Measurements from ENCODE around the gene ZNF532.
"Not testable (repeated sequence)": the region's sequence is repeated elsewhere in the genome, so short reads cannot be mapped to it uniquely, and the experiment has no call there.

Gene ZNF532

DNA sequence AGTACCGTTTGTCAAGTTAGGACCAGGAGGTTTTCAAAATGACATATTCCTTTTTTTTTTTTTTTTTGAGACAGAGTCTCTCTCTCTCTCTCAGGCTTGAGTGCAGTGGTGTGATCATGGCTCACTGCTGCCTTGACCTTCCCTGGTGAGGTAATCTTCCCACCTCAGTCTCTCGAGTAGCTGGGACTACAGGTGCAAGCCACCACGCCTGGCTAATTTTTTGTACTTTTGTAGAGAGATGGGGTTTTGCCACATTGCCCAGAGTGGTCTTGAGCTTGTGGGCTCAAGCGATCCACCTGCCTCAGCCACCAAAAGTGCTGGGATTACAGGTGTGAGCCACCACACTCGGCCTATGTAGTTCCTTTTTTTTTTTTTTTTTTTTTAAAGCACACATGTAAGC is 147.1 kb downstream of the ZNF532 start:
- no peak for FAIRE-seq

DNA sequence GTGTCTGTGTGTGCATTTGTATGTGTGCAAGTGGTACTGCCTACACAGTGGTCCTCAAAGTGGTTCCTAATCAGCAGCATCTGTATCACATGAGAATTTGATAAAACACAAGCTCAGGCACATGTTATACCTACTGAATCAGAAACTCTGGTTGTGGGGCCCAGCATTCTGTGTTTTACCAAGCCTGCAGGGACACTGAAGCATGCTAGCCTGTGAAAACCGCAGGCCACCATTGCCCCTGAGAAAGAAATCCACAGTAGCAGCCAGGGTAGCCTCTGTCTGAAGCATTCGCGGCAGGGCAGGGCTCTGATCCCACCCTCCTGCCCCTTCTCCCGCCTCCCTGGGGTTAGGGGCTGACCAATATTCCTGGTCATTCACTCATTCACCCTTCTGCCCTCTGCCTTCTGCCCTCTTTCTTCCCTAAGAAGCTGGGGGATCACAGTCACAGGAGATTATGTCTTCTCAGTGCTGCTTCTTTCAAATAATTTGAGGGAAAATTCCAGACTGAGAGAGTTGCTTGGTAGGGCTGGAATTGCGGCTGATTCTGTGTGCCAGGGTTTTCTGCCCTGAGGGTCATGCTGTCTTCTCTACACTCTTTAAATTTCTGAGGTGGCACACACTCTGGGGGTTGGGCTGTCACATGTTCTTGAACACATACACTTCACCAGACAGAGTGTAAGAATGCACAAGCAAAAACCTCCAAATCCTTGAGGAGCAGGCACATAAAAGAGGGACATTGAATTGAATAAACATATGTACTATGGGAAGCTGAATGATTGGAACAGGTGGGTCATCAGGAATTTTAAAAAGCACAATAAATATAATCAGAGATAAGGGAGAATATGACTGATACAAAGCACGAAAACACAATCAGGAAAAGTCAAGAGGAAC is 148.4 kb downstream of the ZNF532 start:
- FAIRE-seq: no peak

DNA sequence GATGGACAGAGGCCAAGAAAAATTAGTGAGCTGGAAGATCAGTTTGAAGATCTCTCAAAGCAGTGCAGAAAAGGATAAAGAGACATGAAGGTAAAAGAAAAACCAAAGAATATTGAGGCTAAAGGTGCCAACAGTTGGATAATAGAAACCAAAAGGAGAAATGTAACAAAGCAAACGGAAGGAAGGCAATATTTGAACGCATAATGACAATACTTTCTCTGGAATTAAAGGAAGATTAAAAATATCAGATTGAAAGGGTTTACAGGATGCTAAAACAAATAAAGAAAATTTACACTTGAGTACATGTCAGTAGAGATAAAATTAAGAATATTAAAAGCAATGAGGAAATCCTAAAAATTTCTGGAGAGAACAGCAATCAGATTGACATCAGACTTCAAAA is 149.1 kb downstream of the ZNF532 start:
- no peak for FAIRE-seq

DNA sequence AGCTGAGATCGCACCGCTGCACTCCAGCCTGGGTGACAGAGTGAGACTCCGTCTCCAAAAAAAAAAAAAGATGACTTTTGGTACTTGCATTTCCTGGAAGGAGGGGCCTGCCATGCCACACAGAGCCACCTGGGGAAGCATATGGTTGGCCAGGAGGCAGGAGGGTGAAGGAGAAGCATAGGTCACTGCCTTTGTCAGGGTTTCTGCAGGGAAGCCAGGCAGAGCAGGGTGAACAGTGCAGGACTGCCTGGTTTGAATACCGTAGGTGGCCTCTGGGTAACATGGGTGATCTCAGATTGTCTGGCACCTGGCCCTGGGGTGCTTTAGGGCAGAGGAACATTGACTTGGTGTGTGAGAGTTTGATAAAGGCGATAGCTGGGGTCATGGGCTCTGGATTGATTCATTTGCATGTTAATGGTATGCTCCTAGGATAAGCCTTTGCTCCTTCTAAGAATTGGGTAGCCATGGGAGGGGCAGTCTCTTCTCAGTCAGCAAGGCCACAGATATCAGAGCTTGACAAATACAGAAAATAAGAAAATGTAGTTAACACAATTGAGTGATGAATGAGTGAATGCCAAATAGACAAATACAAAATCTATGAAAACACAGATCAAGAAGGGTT is 151.0 kb downstream of the ZNF532 start:
- no peak for FAIRE-seq

DNA sequence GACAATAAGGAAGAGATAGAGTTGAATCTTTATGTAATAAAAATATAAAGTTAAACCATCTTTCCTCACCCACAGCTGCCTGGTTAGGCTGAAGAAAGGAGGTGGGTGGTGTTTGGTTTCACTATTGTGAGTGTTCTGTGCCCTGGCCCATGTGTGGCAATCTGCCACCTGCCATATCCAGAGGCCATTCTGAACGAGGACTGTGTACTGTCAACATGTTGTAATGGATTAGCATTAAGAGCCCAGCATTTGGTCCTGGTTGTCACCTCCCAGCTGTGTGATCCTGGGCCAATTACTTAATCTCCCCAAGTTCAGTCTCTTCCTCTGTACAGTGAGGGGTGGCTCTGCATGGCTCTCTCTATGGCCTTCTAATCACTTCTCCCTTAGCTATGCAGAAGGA is 156.8 kb downstream of the ZNF532 start:
- no peak for FAIRE-seq

DNA sequence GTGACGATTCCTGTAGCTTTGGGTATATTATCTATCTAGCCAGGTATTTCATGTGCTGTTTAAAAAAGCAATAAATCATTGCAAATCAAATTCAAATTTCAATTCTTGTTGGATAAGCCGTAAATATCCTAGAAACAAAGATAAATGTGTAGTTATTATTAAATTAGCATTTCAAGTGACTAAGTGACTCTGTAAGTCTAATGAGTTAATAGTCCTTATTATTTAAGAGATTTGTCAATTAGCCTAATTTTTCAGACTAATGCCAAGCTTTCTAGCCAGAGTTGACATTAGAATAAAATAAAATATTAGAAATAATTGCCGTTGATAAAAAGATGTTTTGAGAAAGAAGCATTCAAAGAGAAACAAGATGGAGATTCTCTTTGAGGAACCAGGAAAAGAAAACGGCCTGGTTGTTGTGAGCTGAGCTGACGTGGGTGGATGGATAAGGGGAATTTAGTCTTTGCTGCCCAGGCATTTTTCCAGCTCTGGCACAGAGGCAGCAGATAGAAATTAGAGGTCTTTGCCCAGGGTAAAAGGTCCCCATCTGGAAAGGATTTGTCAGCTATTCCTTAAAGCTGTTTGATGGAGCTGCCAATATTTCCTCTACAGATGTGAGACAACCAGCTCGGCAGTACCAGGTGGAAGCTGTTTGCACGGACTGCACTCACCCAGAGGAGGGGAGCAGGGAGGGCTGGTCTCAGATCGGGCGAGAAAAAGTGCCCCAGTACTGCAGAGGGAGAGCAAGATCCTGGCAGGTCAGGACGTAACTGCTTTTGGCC is 157.7 kb downstream of the ZNF532 start:
- FAIRE-seq: no peak

DNA sequence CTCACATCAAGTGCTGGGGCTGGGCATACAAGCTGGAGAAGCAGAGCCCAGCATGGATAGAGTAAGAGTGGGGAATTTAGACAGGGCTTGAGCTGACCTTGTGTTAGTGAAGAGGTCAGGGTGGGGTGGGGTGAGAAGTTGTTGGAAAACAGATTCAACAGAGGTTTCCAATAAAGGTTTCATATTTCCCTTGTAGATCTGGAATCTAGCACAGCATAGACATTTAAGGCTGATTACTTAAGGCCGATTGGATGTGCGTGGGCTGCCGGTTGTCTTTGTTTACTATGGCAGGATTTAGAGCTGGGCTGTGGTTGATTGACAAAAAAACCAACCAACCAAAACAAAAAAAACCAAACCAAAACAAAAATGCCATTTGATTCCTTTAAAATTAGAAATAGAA is 160.2 kb downstream of the ZNF532 start:
- FAIRE-seq: no peak

DNA sequence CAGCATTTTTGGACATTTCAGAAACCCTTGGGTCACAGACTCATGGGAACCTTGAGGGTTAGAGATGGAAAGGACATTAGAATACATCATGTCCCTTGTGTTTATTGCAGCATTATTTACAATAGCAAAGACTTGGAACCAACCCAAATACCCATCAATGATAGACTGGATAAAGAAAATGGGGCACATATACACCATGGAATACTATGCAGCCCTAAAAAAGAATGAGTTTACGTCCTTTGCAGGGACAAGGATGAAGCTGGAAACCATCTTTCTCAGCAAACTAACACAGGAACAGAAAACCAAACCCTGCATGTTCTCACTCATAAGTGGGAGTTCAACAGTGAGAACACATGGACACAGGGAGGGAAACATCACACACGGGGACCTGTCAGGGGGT is 160.9 kb downstream of the ZNF532 start:
- not testable (repeated sequence) for FAIRE-seq

DNA sequence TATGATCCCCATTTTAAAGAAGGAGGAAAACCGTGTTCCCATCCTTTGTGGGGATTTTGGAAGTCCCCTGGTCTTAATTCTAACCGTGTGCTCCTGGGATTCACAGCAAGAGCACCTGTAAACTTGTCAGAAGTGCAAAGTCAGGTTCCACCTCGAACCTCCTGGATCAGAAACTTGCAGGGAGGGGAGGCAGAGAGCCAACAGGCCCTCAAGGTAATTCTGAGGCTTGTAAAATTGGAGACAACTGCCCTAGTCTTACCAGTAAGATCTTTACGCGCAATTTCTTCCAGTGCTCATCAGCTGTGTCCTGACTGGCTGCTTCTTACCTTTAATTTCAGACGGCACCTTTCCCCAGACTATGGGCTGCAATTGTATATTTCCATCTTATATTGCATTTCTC is 161.7 kb downstream of the ZNF532 start:
- FAIRE-seq: no peak

DNA sequence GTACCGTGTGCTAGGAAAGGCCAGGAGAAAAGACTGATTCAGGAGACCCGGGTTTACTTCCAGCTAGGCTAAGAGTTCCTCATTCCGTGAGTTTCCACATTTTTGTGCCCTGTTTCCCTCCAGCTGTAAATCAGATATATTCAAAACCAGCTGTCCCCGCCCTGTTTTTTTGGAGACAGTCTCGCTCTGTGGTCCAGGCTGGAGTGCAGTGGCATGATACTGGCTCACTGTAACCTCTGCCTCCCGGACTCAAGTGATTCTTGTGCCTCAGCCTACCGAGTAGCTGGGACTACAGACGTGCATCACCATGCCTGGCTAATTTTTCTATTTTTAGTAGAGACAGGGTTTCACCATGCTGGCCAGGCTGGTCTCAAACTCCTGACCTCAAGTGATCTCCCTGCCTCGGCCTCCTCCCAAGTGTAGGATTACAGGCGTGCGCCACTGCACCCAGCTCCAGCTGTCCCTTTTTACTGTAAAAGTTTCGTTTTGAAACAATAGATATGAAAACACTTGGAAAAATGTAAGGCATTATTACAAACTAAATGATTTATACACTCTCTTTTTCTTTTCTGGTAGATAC is 162.2 kb downstream of the ZNF532 start:
- no peak for FAIRE-seq

DNA sequence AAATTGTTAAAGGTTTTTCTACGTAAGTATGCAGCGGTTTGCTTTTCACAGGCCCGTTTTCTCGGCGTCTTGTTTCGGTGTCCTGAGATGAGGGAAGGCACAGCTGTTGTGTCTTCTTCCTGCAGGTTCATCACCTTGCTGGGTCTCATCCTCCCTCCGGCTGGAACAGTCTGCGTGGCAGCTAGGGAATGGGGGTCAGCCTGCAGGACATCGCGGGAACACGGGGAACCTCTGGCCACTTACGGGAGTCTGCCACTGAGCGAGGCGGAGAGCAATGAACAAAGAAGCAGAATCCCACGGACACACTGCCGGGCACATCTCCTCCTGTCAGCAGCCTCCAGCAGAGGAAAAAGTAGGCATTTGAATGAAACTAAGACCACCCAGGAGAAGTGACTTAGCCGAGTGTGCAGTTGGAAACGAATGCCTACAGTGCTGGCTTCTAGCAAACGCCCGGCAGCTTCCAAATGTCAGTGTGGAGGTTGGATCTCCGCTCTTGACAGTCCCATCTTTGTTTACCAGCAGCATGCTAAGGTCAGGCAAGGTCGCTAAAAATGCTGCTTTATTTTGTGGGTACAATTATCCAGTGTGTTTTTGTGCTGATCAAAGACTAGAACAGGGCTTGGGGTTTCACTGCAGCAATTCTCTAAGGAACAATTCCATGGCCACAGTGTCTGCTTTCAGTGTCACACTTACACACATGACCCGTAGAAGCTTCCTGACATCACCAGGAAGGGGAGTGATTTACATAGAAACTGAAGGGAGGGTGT is 165.2 kb downstream of the ZNF532 start:
- FAIRE-seq: no peak

DNA sequence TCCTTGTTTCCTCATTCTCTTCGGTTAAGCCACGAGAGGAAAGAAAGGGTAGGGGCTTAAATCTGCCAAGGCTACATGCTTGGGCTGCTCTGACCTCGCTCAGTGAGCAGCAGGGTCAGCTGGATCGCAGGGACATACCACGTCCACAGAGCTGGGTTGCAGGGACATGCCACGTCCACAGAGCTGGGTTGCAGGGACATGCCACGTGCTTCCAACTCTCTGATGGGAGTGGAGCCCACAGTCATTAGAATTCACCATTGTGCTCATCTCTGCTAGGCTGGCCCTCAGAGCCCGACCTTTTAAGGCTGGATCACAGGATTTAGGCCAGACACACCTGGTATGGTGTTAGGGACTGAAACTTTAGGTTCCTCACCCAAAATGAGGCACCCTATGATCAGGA is 167.6 kb downstream of the ZNF532 start:
- no peak for FAIRE-seq

DNA sequence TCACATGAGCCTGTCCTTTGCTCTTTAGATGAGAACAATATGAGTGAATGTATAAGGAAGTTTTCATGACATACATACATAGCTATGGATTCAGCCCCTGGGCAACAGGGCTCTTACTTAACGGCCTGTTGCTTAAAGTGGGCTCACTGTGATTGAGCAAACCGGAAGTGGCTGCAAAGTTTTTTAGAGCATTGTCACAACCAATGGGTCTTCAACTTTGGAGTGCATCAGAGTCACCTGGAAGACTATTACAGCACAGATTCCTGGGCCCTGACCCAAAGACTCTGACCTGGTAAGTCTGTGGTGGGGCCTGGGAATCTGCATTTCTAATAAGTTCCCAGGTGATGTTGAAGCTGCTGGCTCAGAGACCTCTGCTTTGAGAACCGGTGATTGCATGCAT is 168.7 kb downstream of the ZNF532 start:
- FAIRE-seq: no peak

DNA sequence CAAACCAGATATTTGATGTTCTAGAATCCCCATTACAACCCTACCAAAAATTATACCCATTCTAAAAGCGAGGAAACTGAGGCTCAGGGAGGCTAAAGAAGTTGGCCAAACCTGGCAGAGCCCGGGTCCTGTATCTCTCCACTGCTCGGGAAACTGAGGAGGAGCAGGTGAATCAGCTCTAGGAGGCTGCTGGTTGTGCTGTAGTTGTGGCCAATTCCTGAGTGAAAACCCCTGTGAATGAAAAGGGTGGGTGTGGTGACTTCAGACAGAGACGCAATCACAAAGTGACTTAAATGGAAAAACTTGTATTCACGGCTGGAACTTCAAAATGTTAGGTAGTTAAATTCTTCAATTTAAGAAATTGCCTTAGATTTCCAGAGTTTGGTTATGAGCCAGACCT is 169.3 kb downstream of the ZNF532 start:
- FAIRE-seq: no peak

DNA sequence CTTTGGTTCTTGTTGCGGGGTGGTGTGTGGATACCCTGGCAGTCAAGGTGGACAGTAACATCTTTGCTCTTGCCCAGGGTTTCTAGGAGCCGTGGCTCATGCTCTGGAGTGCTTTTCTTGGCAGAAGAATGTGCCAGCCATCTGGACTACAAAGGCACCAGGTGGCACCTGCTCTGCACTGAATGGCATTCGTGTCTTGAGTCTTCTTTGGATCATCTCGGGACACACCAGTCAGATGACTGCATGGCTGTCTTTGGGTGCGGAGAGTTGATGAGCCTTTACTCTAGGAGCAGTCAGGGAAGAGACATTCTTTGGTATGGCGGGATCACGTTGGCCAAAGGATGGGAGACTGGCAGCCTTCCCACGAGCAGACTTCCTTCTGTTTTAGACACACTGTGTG is 170.9 kb downstream of the ZNF532 start:
- FAIRE-seq: no peak
